Ascending aorta (tissue), 2 donors: ENCODE results near the gene UST. TPM values are rescaled to one million over a fixed set of nuclear protein-coding genes. Genes with fewer than 3 reads are reported as not detected.

Source experiments
- DNase-seq, 2 donors: peaks; one replicate each; pipeline ENCODE4 v3.0.0-alpha.2; 2019; ENCODE audit warnings: low spot score in 2 of 2
- H3K27ac ChIP-seq, 2 donors: fragments of 200-600 bp; sonication (generic); one replicate each; pipeline ENCODE4 v1.5.1; 2016 to 2017; ENCODE audit warnings: mild to moderate bottlenecking in 1 of 2
- H3K27me3 ChIP-seq: fragments of 200-600 bp; sonication (generic); one replicate; pipeline ENCODE4 v1.5.1; 2017
- H3K36me3 ChIP-seq, 2 donors: fragments of 200-600 bp; sonication (generic); one replicate each; pipeline ENCODE4 v1.5.1; 2016
- H3K4me1 ChIP-seq, 2 donors: fragments of 200-600 bp; sonication (generic); one replicate each; pipeline ENCODE4 v1.5.1; 2016 to 2017; ENCODE audit warnings: mild to moderate bottlenecking in 1 of 2
- H3K4me3 ChIP-seq, 2 donors: fragments of 200-600 bp; sonication (generic); one replicate each; pipeline ENCODE4 v1.5.1; 2016 to 2017; ENCODE audit warnings: mild to moderate bottlenecking in 1 of 2
- H3K9me3 ChIP-seq, 2 donors: fragments of 200-600 bp; sonication (generic); one replicate each; pipeline ENCODE4 v1.5.1; 2016
- intact Hi-C: fragments of 100-400 bp; cut with DNase I; formaldehyde crosslinking; loops from one replicate; pipeline ENCODE4 v1.15.1; 2023
- total RNA-seq: library from RNA; depleted of rRNA; stranded (reverse); fragments of >200 nt; gene quantifications from one replicate; pipeline ENCODE4 v1.1.0, GENCODE V29; 2016
- TF ChIP-seq, protein P1 (sequence below), 3 experiments: fragments of 200-600 bp in 2 of 3; fragments of 450-650 bp in 1 of 3; sonication (generic) in 2 of 3; IDR thresholded peaks; one replicate each; pipeline ENCODE4 v1.5.1; 2016 to 2019; ENCODE audit warnings: antibody characterized with exemption in 3 of 3, mild to moderate bottlenecking in 1 of 3, moderate library complexity in 1 of 3

UST gene
- total RNA-seq, 1 donor from 2014 or later: 27.0 TPM

DNA sequence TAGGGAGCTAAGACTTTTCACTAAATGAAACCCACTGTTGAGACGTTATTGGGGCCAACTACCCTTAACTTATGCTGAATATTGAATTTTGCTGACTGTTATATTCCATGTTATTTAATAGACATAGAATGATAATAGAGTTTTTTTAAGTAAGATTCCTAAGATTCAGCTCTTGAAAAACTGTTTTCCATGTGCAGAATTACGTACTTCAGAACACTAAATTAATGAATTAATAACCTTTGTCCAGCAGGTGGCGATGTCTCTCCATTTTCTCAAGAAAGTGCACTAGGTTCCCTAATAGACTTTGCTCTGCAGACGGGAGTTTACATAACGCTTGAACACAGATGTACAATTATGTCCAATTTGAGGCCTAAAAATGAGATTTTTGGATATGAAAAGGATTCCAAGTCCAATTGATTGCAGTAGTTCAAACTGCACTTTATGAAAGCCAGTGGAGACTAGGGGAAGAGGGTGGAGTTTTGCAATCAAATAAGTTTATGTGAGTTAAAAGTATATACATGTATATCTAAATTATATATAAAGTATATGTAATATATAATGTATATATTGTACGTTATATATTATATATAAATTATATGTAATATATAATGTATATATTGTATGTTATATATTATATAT is 282.1 kb downstream of the UST start:
- DNase-seq: no peak
- peaks cover 3 to 20% of the 10 kb centered on the region in 2 donors for H3K4me1 ChIP-seq
- TF ChIP-seq, protein P1, sequence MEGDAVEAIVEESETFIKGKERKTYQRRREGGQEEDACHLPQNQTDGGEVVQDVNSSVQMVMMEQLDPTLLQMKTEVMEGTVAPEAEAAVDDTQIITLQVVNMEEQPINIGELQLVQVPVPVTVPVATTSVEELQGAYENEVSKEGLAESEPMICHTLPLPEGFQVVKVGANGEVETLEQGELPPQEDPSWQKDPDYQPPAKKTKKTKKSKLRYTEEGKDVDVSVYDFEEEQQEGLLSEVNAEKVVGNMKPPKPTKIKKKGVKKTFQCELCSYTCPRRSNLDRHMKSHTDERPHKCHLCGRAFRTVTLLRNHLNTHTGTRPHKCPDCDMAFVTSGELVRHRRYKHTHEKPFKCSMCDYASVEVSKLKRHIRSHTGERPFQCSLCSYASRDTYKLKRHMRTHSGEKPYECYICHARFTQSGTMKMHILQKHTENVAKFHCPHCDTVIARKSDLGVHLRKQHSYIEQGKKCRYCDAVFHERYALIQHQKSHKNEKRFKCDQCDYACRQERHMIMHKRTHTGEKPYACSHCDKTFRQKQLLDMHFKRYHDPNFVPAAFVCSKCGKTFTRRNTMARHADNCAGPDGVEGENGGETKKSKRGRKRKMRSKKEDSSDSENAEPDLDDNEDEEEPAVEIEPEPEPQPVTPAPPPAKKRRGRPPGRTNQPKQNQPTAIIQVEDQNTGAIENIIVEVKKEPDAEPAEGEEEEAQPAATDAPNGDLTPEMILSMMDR (IDR thresholded peaks at IDR 0.05): peak; percentile 64 to 77 (median 67)
- no peaks in the 10 kb centered on the region for H3K36me3 ChIP-seq
- H3K27ac ChIP-seq: no peak overlapping the region
- H3K27me3 ChIP-seq: no peaks in the 10 kb centered on the region
- intact Hi-C loops: loop anchor here (1.0 to 2.0 kb wide), 2 partner anchors 403 to 490 kb away; no protein-coding TSS in a partner anchor
- H3K9me3 ChIP-seq: no peaks in the 10 kb centered on the region
- no peak overlapping the region for H3K4me3 ChIP-seq

DNA sequence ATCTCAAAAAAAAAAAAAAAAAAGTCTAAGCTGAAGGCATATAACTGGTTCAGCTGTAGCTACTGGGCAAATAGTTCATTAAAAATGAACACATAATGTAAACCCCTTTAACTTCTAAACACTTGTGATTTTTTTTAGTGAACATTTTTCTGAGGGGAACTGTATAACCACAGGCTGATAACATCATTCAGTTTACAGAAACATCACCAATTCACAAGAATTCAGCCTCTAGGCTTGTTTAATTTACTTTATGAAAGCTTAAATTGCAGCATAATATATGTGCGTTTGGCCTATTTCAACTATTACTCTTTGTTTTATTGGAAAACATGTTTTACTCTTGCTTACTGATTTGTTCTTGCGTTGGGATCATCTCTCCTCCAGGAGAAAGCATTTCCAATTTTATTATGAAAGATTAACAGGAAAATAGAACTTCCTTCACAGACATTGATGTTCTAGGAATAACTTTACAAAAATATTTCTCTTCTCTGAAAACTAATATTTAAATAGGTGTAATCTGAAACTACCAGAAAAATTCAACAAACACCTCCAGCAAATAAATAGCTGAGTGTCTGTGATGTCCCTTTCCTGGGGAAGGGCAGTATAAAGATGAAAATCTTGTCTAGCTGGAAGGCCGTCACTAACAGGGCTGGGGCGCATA is 284.5 kb downstream of the UST start:
- intact Hi-C loops: loop anchor here (5.0 kb wide), 1 partner anchor 286 kb away; the partner anchor contains the start of gene TAB2
- Histone ChIP-seq H3K36me3 (no peaks in the 10 kb centered on the region), H3K4me1 (peaks cover 3 to 20% of the 10 kb centered on the region in 2 donors), H3K27ac (peak overlapping the region; percentile 75 to 85), H3K4me3 (no peak overlapping the region), H3K9me3 (no peaks in the 10 kb centered on the region), H3K27me3 (no peaks in the 10 kb centered on the region)
- no peak for DNase-seq
- TF ChIP-seq, protein P1 (IDR thresholded peaks at IDR 0.05): no peak

- TF ChIP-seq, protein P1 (IDR thresholded peaks at IDR 0.05): no peak
- intact Hi-C loops: loop anchor here (2.0 to 5.0 kb wide), 2 partner anchors 49 to 285 kb away; partner anchors contain the start of gene TAB2
- H3K9me3 ChIP-seq: no peaks in the 10 kb centered on the region
- no peaks in the 10 kb centered on the region for H3K27me3 ChIP-seq
- H3K36me3 ChIP-seq: no peaks in the 10 kb centered on the region
- peak in 1 of 2 donors; percentile 85 for DNase-seq
- no peak overlapping the region for H3K4me3 ChIP-seq
- peak overlapping the region; percentile 75 to 85 for H3K27ac ChIP-seq
- peaks cover 3 to 20% of the 10 kb centered on the region in 2 donors for H3K4me1 ChIP-seq
Observed at GRCh38 chr6:149031859-149032598, 285.2 kb downstream of the UST start.

GRCh38 chr6:149032599-149033405 is 286.0 kb downstream of the UST start:
- Histone ChIP-seq H3K36me3 (no peaks in the 10 kb centered on the region), H3K27me3 (no peaks in the 10 kb centered on the region), H3K9me3 (no peaks in the 10 kb centered on the region), H3K4me3 (no peak overlapping the region), H3K27ac (peak overlapping the region; percentile 75 to 85), H3K4me1 (peaks cover 3 to 20% of the 10 kb centered on the region in 2 donors)
- no peak for DNase-seq
- intact Hi-C loops: loop anchor here (2.0 to 5.0 kb wide), 2 partner anchors 48 to 284 kb away; partner anchors contain the start of gene TAB2
- TF ChIP-seq, protein P1 (IDR thresholded peaks at IDR 0.05): no peak

GRCh38 chr6:149033454-149033853 is 286.6 kb downstream of the UST start:
- Histone ChIP-seq H3K4me1 (peaks cover 3 to 20% of the 10 kb centered on the region in 2 donors), H3K27me3 (no peaks in the 10 kb centered on the region), H3K36me3 (no peaks in the 10 kb centered on the region), H3K27ac (peak overlapping the region in 1 of 2 donors; percentile 75), H3K4me3 (no peak overlapping the region), H3K9me3 (no peaks in the 10 kb centered on the region)
- intact Hi-C loops: loop anchor here (2.0 to 5.0 kb wide), 2 partner anchors 47 to 284 kb away; partner anchors contain the start of gene TAB2
- DNase-seq: no peak
- TF ChIP-seq, protein P1 (IDR thresholded peaks at IDR 0.05): no peak
